ENCODE results near the gene CAMK1.

GRCh38 chr3:9769426-9770275 lies at the start of gene CAMK1:
- TF ChIP-seq, protein P1, sequence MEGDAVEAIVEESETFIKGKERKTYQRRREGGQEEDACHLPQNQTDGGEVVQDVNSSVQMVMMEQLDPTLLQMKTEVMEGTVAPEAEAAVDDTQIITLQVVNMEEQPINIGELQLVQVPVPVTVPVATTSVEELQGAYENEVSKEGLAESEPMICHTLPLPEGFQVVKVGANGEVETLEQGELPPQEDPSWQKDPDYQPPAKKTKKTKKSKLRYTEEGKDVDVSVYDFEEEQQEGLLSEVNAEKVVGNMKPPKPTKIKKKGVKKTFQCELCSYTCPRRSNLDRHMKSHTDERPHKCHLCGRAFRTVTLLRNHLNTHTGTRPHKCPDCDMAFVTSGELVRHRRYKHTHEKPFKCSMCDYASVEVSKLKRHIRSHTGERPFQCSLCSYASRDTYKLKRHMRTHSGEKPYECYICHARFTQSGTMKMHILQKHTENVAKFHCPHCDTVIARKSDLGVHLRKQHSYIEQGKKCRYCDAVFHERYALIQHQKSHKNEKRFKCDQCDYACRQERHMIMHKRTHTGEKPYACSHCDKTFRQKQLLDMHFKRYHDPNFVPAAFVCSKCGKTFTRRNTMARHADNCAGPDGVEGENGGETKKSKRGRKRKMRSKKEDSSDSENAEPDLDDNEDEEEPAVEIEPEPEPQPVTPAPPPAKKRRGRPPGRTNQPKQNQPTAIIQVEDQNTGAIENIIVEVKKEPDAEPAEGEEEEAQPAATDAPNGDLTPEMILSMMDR (IDR thresholded peaks at IDR 0.05; ENCODE audit: low read depth, low read length): no peak
- TF ChIP-seq POLR2A (IDR thresholded peaks at IDR 0.05; ENCODE audit: extremely low read depth, insufficient read length): no peak
